Measurements from ENCODE around the gene DNASE1L1. TPM values are rescaled to one million over a fixed set of nuclear protein-coding genes. Genes with fewer than 3 reads are reported as not detected.

Gene DNASE1L1
- total and polyA plus RNA-seq, 2 of the 13 experiments (the other 11 are each of a cell fraction or from before 2014, with no cell fraction given) = 4.7 to 12.3 TPM

GRCh38 chrX:154411981-154412340 is 2.9 kb upstream of the DNASE1L1 start (continued):
- TF ChIP-seq, protein P1, sequence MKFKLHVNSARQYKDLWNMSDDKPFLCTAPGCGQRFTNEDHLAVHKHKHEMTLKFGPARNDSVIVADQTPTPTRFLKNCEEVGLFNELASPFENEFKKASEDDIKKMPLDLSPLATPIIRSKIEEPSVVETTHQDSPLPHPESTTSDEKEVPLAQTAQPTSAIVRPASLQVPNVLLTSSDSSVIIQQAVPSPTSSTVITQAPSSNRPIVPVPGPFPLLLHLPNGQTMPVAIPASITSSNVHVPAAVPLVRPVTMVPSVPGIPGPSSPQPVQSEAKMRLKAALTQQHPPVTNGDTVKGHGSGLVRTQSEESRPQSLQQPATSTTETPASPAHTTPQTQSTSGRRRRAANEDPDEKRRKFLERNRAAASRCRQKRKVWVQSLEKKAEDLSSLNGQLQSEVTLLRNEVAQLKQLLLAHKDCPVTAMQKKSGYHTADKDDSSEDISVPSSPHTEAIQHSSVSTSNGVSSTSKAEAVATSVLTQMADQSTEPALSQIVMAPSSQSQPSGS (CRISPR knock-in tag; IDR thresholded peaks at IDR 0.05) = no peak
- TF ChIP-seq, protein P2, sequence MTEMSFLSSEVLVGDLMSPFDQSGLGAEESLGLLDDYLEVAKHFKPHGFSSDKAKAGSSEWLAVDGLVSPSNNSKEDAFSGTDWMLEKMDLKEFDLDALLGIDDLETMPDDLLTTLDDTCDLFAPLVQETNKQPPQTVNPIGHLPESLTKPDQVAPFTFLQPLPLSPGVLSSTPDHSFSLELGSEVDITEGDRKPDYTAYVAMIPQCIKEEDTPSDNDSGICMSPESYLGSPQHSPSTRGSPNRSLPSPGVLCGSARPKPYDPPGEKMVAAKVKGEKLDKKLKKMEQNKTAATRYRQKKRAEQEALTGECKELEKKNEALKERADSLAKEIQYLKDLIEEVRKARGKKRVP (CRISPR knock-in tag; IDR thresholded peaks at IDR 0.05) = no peak
- TF ChIP-seq ZBTB7A (CRISPR knock-in tag; IDR thresholded peaks at IDR 0.05) (no peak), PHB2 (IDR thresholded peaks at IDR 0.05; ENCODE audit: partially characterized antibody) (no peak), ZNF317 (CRISPR knock-in tag; IDR thresholded peaks at IDR 0.05) (no peak), ZNF20 (CRISPR knock-in tag; IDR thresholded peaks at IDR 0.05) (no peak), ZNF776 (CRISPR knock-in tag; IDR thresholded peaks at IDR 0.05) (no peak), XBP1 (CRISPR knock-in tag; IDR thresholded peaks at IDR 0.05) (no peak), TARDBP (CRISPR knock-in tag; IDR thresholded peaks at IDR 0.05) (no peak), ZNF616 (CRISPR knock-in tag; IDR thresholded peaks at IDR 0.05; ENCODE audit: low read depth) (no peak), ZNF629 (CRISPR knock-in tag; conservative IDR thresholded peaks at IDR 0.05) (no peak), SALL1 (CRISPR knock-in tag; IDR thresholded peaks at IDR 0.05) (no peak), ZNF251 (CRISPR knock-in tag; IDR thresholded peaks at IDR 0.05) (no peak), GATA4 (IDR thresholded peaks at IDR 0.05; ENCODE audit: borderline replicate concordance, low read depth) (0 out of 2 replicates have a peak, but pooled peaks have one; percentile 10), SRY (CRISPR knock-in tag; IDR thresholded peaks at IDR 0.05) (no peak), ZNF720 (CRISPR knock-in tag; IDR thresholded peaks at IDR 0.05) (no peak), ZNF354B (CRISPR knock-in tag; IDR thresholded peaks at IDR 0.05) (no peak), ZNF564 (CRISPR knock-in tag; IDR thresholded peaks at IDR 0.05) (no peak), MXD4 (CRISPR knock-in tag; IDR thresholded peaks at IDR 0.05) (no peak), HHEX (CRISPR knock-in tag; IDR thresholded peaks at IDR 0.05) (no peak), HINFP (CRISPR knock-in tag; IDR thresholded peaks at IDR 0.05; ENCODE audit: low read depth) (no peak), HNRNPK (IDR thresholded peaks at IDR 0.05; ENCODE audit: low read depth, low read length, poor library complexity, severe bottlenecking) (no peak), HOXA5 (CRISPR knock-in tag; IDR thresholded peaks at IDR 0.05) (no peak), ZFP1 (CRISPR knock-in tag; IDR thresholded peaks at IDR 0.05) (no peak), MXD1 (CRISPR knock-in tag; IDR thresholded peaks at IDR 0.05) (no peak; the same call in 1 of the 2 replicates), KLF11 (CRISPR knock-in tag; IDR thresholded peaks at IDR 0.05) (no peak)
- TF ChIP-seq, protein P3, sequence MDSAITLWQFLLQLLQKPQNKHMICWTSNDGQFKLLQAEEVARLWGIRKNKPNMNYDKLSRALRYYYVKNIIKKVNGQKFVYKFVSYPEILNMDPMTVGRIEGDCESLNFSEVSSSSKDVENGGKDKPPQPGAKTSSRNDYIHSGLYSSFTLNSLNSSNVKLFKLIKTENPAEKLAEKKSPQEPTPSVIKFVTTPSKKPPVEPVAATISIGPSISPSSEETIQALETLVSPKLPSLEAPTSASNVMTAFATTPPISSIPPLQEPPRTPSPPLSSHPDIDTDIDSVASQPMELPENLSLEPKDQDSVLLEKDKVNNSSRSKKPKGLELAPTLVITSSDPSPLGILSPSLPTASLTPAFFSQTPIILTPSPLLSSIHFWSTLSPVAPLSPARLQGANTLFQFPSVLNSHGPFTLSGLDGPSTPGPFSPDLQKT (CRISPR knock-in tag; IDR thresholded peaks at IDR 0.05; ENCODE audit: borderline replicate concordance) = no peak
- TF ChIP-seq, protein P4, sequence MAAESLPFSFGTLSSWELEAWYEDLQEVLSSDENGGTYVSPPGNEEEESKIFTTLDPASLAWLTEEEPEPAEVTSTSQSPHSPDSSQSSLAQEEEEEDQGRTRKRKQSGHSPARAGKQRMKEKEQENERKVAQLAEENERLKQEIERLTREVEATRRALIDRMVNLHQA (CRISPR knock-in tag; IDR thresholded peaks at IDR 0.05) = no peak
- TF ChIP-seq, protein P5, sequence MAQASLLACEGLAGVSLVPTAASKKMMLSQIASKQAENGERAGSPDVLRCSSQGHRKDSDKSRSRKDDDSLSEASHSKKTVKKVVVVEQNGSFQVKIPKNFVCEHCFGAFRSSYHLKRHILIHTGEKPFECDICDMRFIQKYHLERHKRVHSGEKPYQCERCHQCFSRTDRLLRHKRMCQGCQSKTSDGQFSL (CRISPR knock-in tag; IDR thresholded peaks at IDR 0.05) = no peak

Data from HepG2 (cell line).